Measurements from ENCODE around the gene MTHFSD. TPM values are rescaled to one million over a fixed set of nuclear protein-coding genes. Genes with fewer than 3 reads are reported as not detected.
A peak's percentile ranks its signal among the peaks of the same experiment; 100 is the strongest.

MTHFSD gene
- total and polyA plus RNA-seq, 7 experiments from 2014 or later, result 16.7 to 46.7 (median 28.1) TPM

- H3K9me3 ChIP-seq (ENCODE audit: control insufficient read depth in 2 of 3, low read length in 3 of 3), result no peaks in the 10 kb centered on the region
- no peak overlapping the region for H3K27ac ChIP-seq (ENCODE audit: low read depth, low read length)
- H3K36me3 ChIP-seq (ENCODE audit: control insufficient read depth in 2 of 3, insufficient read depth in 3 of 3, low read length in 3 of 3), result no peaks in the 10 kb centered on the region
- intact Hi-C loops (cut with micrococcal nuclease), result loop anchor here in 1 of 2 donors (1.0 kb wide), 1 partner anchor 13 kb away; no protein-coding TSS in a partner anchor
- H3K27me3 ChIP-seq (ENCODE audit: control insufficient read depth in 2 of 2, insufficient read depth in 2 of 2, low read length in 2 of 2), result no peaks in the 10 kb centered on the region
- no peak overlapping the region for H3K4me3 Mint-ChIP-seq
- peaks cover 0 to 8% (median 4%) of the 10 kb centered on the region in 7 donors for H3K4me1 Mint-ChIP-seq
- H3K27me3 Mint-ChIP-seq, result peaks cover 58 to 87% (median 74%) of the 10 kb centered on the region in 5 donors
- ATAC-seq, result no peak
- DNase-seq, result no peak
- peaks cover 0 to 2% (median 0%) of the 10 kb centered on the region in 11 donors for H3K9me3 Mint-ChIP-seq
- H3K36me3 Mint-ChIP-seq, result no peaks in the 10 kb centered on the region
- ChIA-PET POLR2A (no interaction called here), CTCF (no interaction called here)
- H3K27ac Mint-ChIP-seq, result no peak overlapping the region
- H3K4me3 ChIP-seq (ENCODE audit: low read length), result no peak overlapping the region
- H3K4me1 ChIP-seq (ENCODE audit: control insufficient read depth in 2 of 2, insufficient read depth in 2 of 2, low read length in 2 of 2), result no peaks in the 10 kb centered on the region
These were observed 59.2 kb downstream of the MTHFSD start for GRCh38 chr16:86495756-86496261.

- no peaks in the 10 kb centered on the region for H3K4me1 ChIP-seq (ENCODE audit: control insufficient read depth in 2 of 2, insufficient read depth in 2 of 2, low read length in 2 of 2)
- ChIA-PET POLR2A (no interaction called here), CTCF (no interaction called here)
- no peak for ATAC-seq
- no peak for DNase-seq
- Mint-ChIP-seq H3K36me3 (no peaks in the 10 kb centered on the region), H3K9me3 (peaks cover 0 to 2% (median 0%) of the 10 kb centered on the region in 11 donors), H3K4me3 (no peak overlapping the region), H3K27me3 (peaks cover 60 to 85% (median 74%) of the 10 kb centered on the region in 5 donors), H3K4me1 (peaks cover 0 to 8% (median 4%) of the 10 kb centered on the region in 7 donors), H3K27ac (no peak overlapping the region)
- H3K27me3 ChIP-seq (ENCODE audit: control insufficient read depth in 2 of 2, insufficient read depth in 2 of 2, low read length in 2 of 2), result no peaks in the 10 kb centered on the region
- H3K4me3 ChIP-seq (ENCODE audit: low read length), result no peak overlapping the region
- no peak overlapping the region for H3K27ac ChIP-seq (ENCODE audit: low read depth, low read length)
- H3K36me3 ChIP-seq (ENCODE audit: control insufficient read depth in 2 of 3, insufficient read depth in 3 of 3, low read length in 3 of 3), result no peaks in the 10 kb centered on the region
- H3K9me3 ChIP-seq (ENCODE audit: control insufficient read depth in 2 of 3, low read length in 3 of 3), result no peaks in the 10 kb centered on the region
- intact Hi-C loops (cut with micrococcal nuclease), result no loop called here
These were observed 59.7 kb downstream of the MTHFSD start for GRCh38 chr16:86495357-86495701.

DNA sequence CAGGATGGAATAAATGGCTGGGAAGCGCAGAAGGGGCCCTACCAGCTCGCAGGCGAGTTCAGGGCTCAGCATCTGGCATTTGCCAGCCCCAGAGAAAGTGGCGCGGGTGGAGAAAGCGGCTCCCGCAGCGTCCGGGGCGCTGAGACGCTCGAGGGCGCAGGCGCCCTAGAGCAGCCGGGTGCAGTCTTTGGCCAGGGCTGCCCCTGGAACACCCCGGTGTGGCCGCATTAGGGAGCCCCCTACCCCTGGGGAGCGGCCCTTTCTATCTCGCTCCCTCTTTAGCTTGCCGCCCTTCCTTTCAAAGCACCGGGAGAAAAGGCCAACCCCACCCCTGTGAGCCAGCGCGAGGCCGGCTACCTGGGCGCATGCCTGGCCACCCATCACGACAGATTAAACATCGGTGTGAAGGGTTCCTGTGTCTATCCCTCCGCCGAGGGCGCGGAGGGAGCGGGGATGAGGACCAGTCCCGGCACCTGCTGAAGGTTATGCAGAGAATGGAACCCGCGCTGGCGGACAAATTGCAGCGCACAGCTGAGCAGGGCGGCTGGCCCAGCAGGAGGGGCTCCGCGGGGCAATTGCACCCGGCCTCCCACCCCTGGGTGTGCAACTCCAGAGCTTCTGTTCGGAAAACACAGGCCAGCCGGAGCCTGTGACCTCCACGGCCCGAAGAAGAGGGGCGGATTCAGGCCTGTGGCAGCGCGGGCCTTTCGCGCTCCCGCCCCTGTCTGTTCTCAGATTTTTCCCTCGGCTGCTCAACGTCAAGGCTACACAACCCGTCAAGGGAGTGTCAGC lies 60.3 kb downstream of the MTHFSD start:
- Mint-ChIP-seq H3K36me3 (no peaks in the 10 kb centered on the region), H3K4me1 (peaks cover 0 to 8% (median 4%) of the 10 kb centered on the region in 7 donors), H3K4me3 (no peak overlapping the region), H3K27ac (no peak overlapping the region), H3K27me3 (peaks cover 64 to 84% (median 76%) of the 10 kb centered on the region in 5 donors), H3K9me3 (peaks cover 0 to 4% (median 0%) of the 10 kb centered on the region in 11 donors)
- ChIA-PET POLR2A (no interaction called here), CTCF (no interaction called here)
- Histone ChIP-seq H3K4me1 (ENCODE audit: control insufficient read depth in 2 of 2, insufficient read depth in 2 of 2, low read length in 2 of 2) (no peaks in the 10 kb centered on the region), H3K36me3 (ENCODE audit: control insufficient read depth in 2 of 3, insufficient read depth in 3 of 3, low read length in 3 of 3) (no peaks in the 10 kb centered on the region), H3K4me3 (ENCODE audit: low read length) (no peak overlapping the region), H3K9me3 (ENCODE audit: control insufficient read depth in 2 of 3, low read length in 3 of 3) (no peaks in the 10 kb centered on the region), H3K27me3 (ENCODE audit: control insufficient read depth in 2 of 2, insufficient read depth in 2 of 2, low read length in 2 of 2) (no peaks in the 10 kb centered on the region), H3K27ac (ENCODE audit: low read depth, low read length) (no peak overlapping the region)
- DNase-seq (no peak), ATAC-seq (no peak)
- intact Hi-C loops (cut with micrococcal nuclease), result no loop called here

DNA sequence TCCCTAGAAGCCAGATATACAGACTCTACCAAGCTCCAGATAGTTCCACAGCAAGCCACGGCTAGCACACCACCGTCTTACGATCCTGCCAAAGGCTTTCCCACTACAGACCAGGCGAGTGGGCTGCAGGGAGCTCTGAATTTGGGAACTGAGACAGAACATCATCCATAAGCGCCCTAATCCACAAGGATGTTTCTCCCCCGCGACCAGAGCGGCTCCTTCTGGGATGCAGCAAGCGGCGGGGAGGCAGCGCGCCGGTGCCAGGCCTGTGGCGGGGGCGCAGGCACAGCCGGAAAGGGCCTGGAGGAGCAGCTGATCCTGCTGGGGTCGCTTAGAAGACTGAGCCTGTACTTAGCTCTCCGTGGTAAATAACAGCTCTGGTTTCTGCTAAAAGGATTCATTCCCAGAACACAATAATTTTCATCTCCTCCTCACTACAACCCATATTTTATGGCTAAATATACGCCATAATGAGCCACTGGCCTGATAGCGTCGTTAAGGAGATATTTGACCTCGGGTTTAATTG lies 60.9 kb downstream of the MTHFSD start:
- ChIA-PET CTCF (no interaction called here), POLR2A (no interaction called here)
- Histone ChIP-seq H3K9me3 (ENCODE audit: control insufficient read depth in 2 of 3, low read length in 3 of 3) (no peaks in the 10 kb centered on the region), H3K27ac (ENCODE audit: low read depth, low read length) (no peak overlapping the region), H3K27me3 (ENCODE audit: control insufficient read depth in 2 of 2, insufficient read depth in 2 of 2, low read length in 2 of 2) (no peaks in the 10 kb centered on the region), H3K4me1 (ENCODE audit: control insufficient read depth in 2 of 2, insufficient read depth in 2 of 2, low read length in 2 of 2) (no peaks in the 10 kb centered on the region), H3K36me3 (ENCODE audit: control insufficient read depth in 2 of 3, insufficient read depth in 3 of 3, low read length in 3 of 3) (no peaks in the 10 kb centered on the region), H3K4me3 (ENCODE audit: low read length) (no peak overlapping the region)
- H3K27me3 Mint-ChIP-seq, result peaks cover 64 to 77% (median 76%) of the 10 kb centered on the region in 5 donors
- intact Hi-C loops (cut with micrococcal nuclease), result no loop called here
- DNase-seq, result no peak
- no peak for ATAC-seq
- peaks cover 0 to 4% (median 0%) of the 10 kb centered on the region in 11 donors for H3K9me3 Mint-ChIP-seq
- no peaks in the 10 kb centered on the region for H3K36me3 Mint-ChIP-seq
- peaks cover 0 to 8% (median 2%) of the 10 kb centered on the region in 7 donors for H3K4me1 Mint-ChIP-seq
- H3K4me3 Mint-ChIP-seq, result no peak overlapping the region
- H3K27ac Mint-ChIP-seq, result no peak overlapping the region

DNA sequence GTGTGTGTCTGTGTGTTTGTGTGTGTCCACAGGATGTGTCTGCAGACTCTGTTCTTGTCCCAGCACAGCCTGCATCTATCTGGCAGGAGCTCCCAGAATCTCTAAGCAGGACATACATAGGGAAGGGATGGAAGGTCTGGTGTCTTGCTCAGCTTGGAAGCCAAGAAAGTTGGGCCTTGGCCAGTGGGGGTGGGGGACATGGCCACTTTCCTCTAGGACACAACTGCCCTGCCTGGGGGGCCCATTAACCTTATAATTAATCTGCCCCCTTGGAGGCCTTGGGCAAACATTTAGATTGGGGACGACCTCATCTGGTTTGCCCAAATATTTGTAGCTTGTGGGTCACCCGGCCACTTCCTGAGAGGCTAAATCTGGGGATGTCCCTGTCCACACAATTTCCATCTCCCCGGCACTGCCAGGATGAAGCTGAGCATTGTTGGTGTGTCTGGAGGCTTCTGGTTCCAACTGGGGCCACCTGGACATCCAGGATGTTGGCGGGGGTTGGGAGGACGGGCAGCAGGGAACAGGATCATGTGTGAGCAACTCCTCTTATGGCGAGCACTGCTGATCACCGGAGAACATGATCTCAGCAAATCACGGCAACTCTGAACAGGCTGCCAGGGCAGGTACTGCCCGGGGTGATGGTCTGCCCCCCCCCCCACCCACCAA lies 61.9 kb downstream of the MTHFSD start:
- Histone ChIP-seq H3K27ac (ENCODE audit: low read depth, low read length) (no peak overlapping the region), H3K4me3 (ENCODE audit: low read length) (no peak overlapping the region), H3K9me3 (ENCODE audit: control insufficient read depth in 2 of 3, low read length in 3 of 3) (no peaks in the 10 kb centered on the region), H3K4me1 (ENCODE audit: control insufficient read depth in 2 of 2, insufficient read depth in 2 of 2, low read length in 2 of 2) (no peaks in the 10 kb centered on the region), H3K27me3 (ENCODE audit: control insufficient read depth in 2 of 2, insufficient read depth in 2 of 2, low read length in 2 of 2) (no peaks in the 10 kb centered on the region), H3K36me3 (ENCODE audit: control insufficient read depth in 2 of 3, insufficient read depth in 3 of 3, low read length in 3 of 3) (no peaks in the 10 kb centered on the region)
- Mint-ChIP-seq H3K4me3 (no peak overlapping the region), H3K27ac (no peak overlapping the region), H3K9me3 (peaks cover 0 to 4% (median 0%) of the 10 kb centered on the region in 11 donors), H3K27me3 (peaks cover 66 to 79% (median 77%) of the 10 kb centered on the region in 5 donors), H3K4me1 (peaks cover 0 to 6% (median 0%) of the 10 kb centered on the region in 7 donors), H3K36me3 (no peaks in the 10 kb centered on the region)
- POLR2A ChIA-PET, result no interaction called here
- no peak for DNase-seq
- no peak for ATAC-seq
- CTCF ChIA-PET, result no interaction called here
- intact Hi-C loops (cut with micrococcal nuclease), result no loop called here

DNA sequence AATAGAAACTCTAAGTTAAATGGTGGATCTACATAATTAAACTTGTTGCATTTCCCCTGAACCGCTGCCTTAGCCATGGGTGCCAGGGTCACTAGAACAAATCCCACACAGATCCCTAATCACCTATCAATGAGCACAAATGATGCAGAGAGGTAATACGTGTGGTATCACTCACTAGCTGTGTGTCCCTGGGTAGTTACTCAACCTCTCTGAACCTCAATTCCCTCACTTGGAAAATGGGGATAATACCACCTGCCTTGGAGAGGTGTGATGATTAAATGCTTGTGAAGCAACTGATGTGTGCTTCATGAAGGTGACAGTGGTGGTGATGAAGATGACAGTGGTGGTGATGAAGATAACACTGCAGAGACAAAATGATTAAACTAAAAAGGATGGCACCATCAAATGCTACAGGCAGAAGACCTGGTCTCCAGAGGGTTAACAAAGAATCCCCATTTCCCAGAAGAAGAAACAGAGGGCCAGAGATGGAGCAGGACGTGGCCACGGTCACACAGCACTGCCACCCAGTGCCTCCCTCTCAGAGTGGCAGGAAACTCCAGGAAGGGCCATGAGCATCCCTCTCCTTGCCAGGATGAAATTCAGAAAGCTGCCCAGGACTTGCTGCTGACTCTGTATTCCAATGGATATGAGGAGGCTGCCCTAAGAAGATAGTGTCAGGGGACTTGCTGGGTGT lies 62.6 kb downstream of the MTHFSD start:
- CTCF ChIA-PET, result no interaction called here
- no peak overlapping the region for H3K27ac Mint-ChIP-seq
- peak overlapping the region in 1 of 10 donors; percentile 38 for H3K4me3 Mint-ChIP-seq

More for the DNA sequence above, 62.6 kb downstream of the MTHFSD start:
- POLR2A ChIA-PET, result no interaction called here
- Histone ChIP-seq H3K27ac (ENCODE audit: low read depth, low read length) (no peak overlapping the region), H3K4me1 (ENCODE audit: control insufficient read depth in 2 of 2, insufficient read depth in 2 of 2, low read length in 2 of 2) (no peaks in the 10 kb centered on the region), H3K27me3 (ENCODE audit: control insufficient read depth in 2 of 2, insufficient read depth in 2 of 2, low read length in 2 of 2) (no peaks in the 10 kb centered on the region), H3K9me3 (ENCODE audit: control insufficient read depth in 2 of 3, low read length in 3 of 3) (no peaks in the 10 kb centered on the region), H3K36me3 (ENCODE audit: control insufficient read depth in 2 of 3, insufficient read depth in 3 of 3, low read length in 3 of 3) (no peaks in the 10 kb centered on the region), H3K4me3 (ENCODE audit: low read length) (no peak overlapping the region)
- no peak for DNase-seq
- intact Hi-C loops (cut with micrococcal nuclease), result no loop called here
- Mint-ChIP-seq H3K36me3 (no peaks in the 10 kb centered on the region), H3K27me3 (peaks cover 63 to 82% (median 77%) of the 10 kb centered on the region in 5 donors), H3K4me1 (peaks cover 0 to 5% (median 0%) of the 10 kb centered on the region in 7 donors), H3K9me3 (peaks cover 0 to 4% (median 0%) of the 10 kb centered on the region in 11 donors)
- ATAC-seq, result no peak

Measured in naive thymus-derived CD4-positive, alpha-beta T cell (primary cell).